DOHH2 (cell line): ENCODE results near the gene RPRD1A.

ENCODE experiments used
- CTCF ChIP-seq: fragments of 200-600 bp; sonication (generic); IDR thresholded peaks from one replicate; pipeline ENCODE4 v1.5.1; 2014; ENCODE audit warnings: antibody characterized with exemption, mild to moderate bottlenecking, low read depth, low read length; ENCODE audit not compliant: poor library complexity, severe bottlenecking
- EZH2phosphoT487 ChIP-seq: fragments of 200-600 bp; sonication (generic); IDR thresholded peaks from 2 replicates; pipeline ENCODE4 v1.6.1; 2017; ENCODE audit warnings: borderline replicate concordance, mild to moderate bottlenecking, antibody characterized with exemption, low read length, moderate library complexity, mixed read lengths

- peak; percentile 64 for TF ChIP-seq CTCF
- no peak for TF ChIP-seq EZH2phosphoT487
These were observed 28.7 kb upstream of the RPRD1A start for GRCh38 chr18:36095936-36096519.
